Hematopoietic multipotent progenitor cell (in vitro differentiated cells): Measurements from ENCODE around the gene TLK2. TPM values are rescaled to one million over a fixed set of nuclear protein-coding genes. Genes with fewer than 3 reads are reported as not detected.
"Not testable (repeated sequence)": the region's sequence is repeated elsewhere in the genome, so short reads cannot be mapped to it uniquely, and the experiment has no call there.

Experiments
- DNase-seq, 3 donors: peaks; one replicate each; pipeline ENCODE4 v3.0.0-alpha.2; 2011 to 2015; ENCODE audit warnings: low read depth in 2 of 3, low spot score in 2 of 3
- total RNA-seq: library from RNA; depleted of rRNA; stranded (reverse); fragments of >200 nt; gene quantifications from one replicate; pipeline ENCODE4 v1.2.3, GENCODE V29; 2012

Gene TLK2
- total RNA-seq, 1 donor, result 26.7 TPM

DNA sequence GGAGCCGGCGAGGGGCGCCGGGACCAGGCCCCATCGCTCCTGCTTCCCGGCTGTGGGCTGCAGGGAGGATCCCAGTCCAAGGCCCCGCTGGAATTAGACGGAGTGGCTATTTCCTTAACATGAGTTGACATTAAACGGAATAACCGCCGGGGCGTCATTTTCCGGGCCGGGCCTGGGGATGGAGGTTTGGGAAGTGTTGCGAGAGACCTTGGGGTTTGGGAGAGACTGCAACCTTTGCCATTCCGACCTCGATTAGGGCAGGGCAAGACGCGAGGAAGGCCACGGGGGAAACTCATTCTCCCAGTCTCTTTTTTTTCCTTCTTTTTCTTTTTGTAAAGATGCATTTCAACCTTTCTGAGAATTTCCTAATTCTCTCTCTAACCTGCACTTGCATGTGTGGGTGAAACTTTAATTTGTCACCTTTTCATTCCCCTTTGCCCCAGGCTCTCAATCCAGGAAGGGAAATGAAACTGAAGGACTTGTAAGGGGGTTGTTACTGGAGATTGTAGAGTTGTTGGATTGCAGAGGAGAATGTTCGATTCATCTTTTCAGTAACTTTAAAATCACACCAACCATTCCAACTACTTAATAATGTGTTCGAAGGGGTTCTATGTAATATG lies 1.1 kb downstream of the TLK2 start:
- DNase-seq, result peak in 2 of 3 donors; percentile 4 to 5

DNA sequence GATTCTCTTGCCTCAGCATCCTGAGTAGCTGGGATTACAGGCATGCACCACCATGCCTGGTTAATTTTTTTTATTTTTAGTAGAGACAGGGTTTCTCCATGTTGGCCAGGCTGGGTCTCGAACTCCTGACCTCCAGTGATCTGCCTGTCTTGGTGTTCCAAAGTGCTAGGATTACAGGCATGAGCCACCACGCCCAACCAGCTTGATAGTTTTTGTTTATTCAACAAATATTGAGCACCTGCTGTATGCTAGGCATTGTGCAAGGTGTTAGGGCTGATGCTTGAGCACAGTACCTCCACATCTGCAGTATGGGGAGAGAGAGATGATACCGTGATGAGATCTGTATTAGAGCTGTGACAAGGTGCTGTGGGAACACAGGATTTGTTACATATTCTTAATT lies 3.9 kb downstream of the TLK2 start:
- not testable (repeated sequence) for DNase-seq

DNA sequence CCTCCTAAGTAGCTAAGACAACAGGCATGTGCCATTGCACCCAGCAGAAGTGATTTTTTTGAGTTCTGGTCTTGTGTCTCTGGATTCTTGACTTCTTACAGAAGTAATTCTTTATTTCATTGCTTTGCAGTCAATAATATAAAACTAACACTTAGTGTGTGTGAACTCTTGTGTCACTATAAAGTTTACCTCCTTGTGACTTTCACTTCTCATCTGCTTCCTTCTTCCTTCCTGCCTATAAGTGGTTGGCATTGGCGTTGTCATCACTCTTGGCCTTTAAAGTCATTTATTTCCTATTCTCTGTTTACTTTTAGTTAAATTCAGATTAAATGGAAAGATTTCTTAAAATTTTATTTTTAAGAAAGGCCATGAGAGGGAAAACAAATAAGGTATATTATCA lies 12.4 kb downstream of the TLK2 start:
- peak in 1 of 3 donors; percentile 30 for DNase-seq

DNA sequence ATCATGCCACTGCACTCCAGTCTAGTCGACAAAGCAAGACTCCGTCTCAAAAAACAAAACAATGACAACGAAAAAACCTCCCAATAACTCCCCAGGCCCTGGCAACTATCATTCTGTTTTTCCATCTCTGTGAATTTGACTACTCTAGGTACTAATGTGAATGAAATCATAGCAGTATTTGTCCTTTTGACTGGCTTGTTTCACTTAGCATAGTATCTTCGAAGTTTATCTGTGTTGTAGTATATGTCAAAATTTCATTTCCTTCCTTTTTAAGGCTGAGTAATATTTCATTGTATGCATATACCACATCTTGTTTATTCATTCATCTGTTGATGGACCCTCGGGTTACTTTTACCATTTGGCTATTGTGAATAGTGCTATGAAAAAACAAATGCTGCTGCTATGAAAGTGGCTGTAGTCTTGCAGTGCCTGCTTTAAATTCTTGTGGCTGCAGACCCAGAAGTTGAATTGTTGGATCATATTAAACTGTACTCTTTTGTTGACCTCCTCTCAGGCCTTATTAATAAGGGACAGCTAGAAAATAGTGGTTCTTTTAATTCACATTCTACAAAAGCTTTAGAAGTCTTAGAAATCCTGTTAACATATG lies 14.5 kb downstream of the TLK2 start:
- not testable (repeated sequence) for DNase-seq

DNA sequence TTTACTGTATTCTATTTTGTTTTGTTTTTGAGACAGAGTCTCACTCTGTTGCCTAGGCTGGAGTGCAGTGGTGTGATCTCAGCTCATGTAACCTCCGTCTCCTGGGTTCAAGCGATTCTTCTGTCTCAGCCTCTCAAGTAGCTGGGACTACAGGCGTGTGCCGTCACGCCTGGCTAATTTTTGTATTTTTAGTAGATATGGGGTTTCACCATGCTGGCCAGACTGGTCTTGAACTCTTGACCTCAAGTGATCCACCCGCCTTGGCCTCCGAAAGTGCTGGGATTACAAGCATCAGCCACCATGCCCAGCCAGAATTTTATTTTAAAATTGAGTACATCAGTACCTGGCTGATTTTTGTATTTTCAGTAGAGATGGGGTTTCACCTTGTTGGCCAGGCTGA lies 15.4 kb downstream of the TLK2 start:
- not testable (repeated sequence) for DNase-seq

DNA sequence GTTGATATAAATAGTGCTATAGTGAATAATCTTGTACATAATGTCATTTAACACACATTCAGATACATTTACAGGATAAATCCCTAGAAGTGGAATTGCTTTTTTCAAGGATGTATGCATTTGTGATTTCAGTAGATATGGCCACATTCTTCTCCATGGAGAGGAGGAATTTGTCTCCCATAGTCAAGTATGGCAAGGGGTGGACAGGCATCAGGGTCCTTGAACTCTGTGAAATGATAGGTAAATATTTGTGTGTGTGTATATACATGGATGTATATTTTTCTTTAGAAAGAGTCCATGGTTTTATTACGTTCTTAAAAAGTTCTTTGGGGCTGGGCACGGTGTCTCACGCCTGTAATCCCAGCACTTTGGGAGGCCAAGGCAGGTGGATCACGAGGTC lies 17.7 kb downstream of the TLK2 start:
- not testable (repeated sequence) for DNase-seq

DNA sequence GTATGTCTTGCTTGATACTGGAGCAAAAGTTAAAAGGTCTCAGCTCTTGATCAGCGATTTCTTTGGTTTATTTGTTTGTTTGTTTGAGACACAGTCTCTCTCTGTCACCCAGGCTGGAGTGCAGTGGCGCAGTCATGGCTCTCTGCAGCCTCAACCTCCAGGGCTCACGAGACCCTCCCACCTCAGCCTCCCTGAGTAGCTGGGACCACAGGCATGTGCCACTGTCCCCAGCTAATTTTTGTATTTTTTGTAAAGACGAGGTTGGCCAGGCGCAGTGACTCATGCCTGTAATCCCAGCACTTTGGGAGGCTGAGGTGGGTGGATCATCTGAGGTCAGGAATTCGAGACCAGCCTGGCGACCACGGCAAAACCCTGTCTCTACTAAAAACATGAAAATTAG lies 20.2 kb downstream of the TLK2 start:
- not testable (repeated sequence) for DNase-seq

DNA sequence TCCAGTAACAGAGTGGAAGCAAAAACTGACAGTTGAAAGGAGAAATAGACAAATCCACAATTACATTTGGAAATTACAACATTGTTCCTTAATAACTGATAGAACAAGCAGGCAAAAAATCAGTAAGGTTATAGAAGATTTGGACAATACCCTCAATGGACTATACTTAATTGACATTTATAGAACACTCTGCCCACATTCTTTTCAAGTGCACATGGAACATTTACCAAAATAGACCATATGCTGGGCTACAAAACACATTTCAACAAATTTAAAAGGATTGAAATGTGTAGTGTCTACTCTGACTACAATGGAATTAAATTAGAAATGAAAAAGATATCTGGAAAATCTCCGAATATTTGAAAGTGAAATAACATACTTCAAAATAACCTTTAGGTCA lies 21.8 kb downstream of the TLK2 start:
- not testable (repeated sequence) for DNase-seq

DNA sequence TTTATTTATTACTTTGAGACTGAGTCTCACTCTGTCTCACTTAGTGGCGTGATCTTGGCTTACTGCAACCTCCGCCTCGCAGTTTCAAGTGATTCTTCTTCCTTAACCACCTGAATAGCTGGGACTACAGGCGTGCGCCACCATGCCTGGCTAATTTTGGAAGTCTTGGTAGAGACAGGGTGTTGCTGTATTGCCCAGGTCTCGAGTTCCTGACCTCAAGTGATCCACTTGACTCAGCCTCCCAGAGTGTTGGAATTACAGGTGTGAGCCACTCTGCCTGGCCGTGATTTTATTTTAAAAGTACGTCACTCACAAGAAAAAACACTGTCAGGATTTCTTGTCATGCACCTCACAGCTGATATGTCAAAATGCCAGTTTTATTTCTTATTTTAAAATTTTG lies 26.2 kb downstream of the TLK2 start:
- not testable (repeated sequence) for DNase-seq

DNA sequence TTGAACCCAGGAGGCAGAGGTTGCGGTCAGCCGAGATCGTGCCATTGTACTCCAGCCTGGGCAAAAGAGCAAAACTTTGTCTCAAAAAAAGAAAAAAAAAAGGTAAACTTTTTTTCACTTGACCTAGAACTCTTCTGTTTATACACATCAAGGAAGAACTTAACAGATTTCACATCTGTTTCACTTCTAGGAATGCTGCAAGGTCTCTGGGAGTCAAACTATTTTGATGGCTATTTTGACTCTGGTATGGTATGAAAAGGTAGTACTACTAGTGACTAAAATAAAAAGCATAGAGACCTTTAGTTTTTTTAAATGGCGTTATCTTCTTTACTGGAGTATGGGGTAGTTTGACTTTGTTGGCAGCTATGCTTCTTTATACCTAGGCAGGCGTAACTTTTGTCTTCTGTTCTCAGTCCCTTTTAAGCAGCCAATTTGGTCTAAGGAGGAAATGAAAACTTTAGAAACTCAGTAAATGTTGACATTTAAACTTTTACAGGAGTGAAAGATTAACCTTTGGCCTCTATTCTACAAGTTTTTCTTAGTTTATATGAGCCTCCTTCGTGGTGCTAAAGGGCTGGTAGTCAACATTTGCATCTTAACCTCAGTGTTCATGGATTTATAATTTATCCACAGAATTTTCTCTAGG lies 28.7 kb downstream of the TLK2 start:
- not testable (repeated sequence) for DNase-seq

DNA sequence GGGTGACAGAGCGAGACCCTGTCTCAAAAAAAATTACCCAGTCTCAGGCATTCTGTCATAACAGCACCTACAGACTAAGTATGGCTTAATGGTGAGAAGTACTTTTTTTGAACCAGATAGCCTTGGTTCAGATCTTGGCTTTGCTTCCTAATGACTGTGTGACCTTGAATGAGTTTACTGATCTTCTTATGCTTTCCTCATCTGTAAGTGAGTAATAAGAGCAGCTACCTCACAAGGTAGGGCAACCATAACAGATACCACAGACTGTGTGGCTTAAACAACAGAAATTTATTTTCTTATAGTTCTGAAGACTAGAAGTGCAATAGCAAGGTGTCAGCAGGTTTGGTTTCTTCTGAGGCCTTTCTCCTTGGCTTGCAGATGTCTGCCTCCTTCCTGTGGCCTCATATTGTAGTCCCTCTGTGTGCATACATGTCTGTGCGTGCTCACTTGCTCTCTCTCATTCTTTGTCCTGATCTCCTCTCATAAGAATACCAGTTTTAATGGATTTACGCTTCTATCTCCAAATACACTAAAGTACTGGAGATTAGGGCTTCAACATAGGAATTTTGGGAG lies 31.7 kb downstream of the TLK2 start:
- not testable (repeated sequence) for DNase-seq

DNA sequence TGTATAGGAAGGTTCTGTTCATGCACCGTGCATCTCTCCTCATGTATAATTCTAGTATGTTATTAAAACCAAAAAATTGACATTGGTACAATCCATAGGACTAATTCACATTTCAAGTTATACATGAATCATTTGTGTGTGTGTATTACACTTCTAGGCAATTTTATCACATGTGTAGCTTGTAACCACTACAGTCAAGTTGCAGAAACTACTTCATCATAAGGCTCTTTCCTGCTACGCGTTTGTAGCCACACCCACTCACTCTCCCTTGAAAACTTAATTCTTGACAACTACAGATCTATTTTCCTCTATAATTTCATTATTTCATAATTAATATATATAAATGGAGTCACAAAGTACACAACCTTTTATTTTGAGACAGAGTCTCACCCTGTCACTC lies 32.4 kb downstream of the TLK2 start:
- DNase-seq, result not testable (repeated sequence)

DNA sequence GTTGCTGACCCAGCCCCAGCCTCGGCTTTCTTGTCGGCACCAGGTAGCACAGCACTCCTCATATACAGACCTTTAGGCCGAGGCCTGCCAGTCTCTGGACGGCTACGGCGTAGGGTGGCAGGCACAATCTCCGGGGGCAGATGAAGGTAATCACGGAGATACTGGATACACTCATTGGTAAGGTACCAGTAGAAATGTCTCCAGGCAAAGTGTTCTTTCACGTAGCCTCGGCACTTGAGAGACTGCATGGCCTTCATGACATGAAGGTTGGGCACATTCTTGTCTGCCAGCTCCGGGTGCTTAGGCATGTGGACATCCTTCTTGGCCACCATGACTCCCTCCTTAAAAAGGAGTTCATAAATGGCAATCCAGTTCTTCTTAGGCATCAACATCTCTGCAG lies 37.8 kb downstream of the TLK2 start:
- DNase-seq, result not testable (repeated sequence)

DNA sequence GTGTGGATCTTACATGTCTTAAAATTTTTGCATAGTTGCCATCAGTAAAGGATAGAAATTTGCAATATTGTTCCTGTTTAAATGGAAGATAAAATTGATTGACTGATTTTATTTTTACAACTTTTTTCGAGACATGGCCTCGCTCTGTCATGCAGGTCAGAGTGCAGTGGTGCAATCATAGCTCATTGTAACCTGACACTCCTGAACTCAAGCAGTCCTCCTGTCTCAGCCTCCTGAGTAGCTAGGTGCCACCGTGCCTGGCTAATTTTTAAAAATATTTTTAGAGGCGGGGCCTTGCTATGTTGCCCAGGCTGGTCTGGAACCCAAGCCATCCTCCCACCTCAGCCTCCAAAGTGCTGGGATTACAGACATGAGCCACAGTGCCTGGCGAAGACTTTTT lies 42.7 kb downstream of the TLK2 start:
- DNase-seq, result not testable (repeated sequence)

DNA sequence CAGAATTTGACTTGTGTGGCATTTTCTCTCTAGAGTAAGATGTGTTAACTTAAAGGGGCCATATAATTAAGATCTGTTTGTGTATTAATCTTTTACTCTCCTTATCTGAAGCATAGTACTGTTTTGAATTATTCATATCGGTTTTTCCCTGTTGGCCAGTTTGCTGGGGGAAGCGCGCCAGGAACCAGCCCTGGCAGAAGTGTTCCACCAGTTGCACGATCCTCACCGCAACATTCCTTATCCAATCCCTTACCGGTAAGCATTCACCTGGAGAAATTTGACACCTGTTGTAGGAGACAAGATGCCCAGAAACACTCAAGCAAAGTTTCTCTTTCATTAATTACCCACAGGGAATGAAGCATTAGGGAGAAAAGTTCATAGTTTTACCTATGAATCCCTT lies 45.5 kb downstream of the TLK2 start:
- not testable (repeated sequence) for DNase-seq

DNA sequence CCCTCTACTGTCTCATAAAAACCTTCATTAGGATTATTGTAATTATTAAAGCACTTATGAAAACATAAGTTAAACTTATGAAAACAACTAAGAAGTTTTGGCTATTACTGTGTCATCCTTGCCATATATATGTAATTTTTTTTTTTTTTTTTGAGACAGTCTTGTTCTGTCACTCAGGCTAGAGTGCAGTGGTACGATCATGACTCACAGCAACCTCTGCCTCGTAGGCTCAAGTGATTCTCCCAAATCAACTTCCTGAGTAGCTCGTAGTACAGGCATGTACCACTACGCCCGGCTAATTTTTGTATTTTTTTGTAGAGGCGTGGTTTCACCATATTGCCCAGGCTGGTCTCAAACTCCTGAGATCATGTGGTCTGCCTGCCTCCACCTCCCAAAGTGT lies 46.7 kb downstream of the TLK2 start:
- DNase-seq, result not testable (repeated sequence)

DNA sequence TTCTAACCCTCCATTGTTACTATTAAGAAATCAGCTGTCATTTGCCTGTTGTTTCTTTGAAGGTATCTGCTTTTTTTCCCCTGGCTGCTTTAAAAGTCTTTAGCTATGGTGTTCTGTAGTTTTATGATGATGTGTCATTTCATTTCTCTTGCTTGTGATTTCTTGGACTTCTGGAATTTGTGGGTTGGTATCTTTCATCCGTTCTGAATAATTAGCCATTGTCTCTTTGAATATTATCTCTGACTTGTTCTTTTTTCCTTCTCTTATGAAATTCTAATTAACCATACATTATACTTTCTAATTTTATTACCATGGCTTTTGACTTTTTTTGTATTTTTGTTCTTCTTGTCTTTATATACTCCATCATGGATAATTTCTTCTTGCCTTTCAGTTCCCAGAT lies 52.3 kb downstream of the TLK2 start:
- DNase-seq, result not testable (repeated sequence)

DNA sequence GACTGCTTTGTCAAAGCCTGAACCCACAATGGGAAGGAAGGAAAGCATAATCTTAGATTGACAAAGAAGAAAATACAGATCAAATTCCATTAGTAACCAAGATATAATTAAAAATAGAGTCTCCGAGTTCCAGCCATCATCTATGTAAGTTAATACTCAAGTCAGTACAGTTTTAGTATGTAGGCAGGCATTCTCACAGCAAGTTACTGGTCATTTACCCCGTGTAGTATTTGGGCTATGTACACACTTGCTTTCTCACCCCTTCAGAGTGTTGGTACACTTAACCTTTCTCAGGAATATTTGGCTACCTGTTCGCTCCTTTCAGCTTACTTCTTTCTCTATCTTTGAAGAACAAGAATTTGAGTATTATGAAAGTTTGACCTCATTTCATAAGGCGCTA lies 57.9 kb downstream of the TLK2 start:
- DNase-seq, result not testable (repeated sequence)

DNA sequence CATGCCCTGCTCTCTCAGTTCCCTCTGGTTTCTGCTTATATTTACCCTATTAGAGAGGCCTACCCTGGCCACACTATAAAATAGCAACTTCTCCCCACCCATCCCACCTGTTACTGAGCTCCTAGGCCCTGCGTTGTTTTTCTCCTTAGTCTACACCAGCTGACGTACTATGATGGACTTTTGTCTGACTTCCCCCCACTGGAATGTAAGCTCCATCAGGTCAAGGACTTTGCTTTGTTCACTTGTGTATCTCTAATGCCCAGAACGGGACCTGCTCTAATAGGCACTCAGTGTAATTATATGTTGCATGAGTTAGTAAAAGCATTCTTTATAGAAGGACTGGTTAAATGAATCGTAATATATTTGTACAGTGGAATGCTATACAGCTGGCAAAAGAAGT lies 62.4 kb downstream of the TLK2 start:
- not testable (repeated sequence) for DNase-seq

DNA sequence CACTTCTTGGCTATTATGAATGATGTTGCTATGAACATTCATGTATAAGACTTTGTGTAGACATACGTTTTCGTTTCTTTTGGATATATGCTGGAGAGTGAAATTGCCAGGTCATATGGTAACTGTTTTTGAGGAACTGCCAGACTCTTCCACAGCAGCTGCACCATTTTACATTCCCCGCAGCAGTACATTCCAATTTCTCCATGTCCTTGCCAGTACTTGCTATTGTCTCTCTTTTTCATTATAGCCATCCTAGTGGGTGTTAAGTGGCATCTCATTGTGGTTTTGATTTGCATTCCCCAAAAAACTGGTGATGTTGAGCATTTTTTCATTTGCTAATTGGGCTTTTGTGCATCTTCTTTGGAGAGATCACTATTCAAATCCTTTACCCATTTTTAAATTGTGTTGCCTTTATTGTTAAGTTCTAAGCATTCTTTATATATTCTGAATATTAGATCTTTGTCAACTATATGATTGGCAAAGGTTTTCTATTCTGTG lies 64.7 kb downstream of the TLK2 start:
- DNase-seq, result not testable (repeated sequence)

DNA sequence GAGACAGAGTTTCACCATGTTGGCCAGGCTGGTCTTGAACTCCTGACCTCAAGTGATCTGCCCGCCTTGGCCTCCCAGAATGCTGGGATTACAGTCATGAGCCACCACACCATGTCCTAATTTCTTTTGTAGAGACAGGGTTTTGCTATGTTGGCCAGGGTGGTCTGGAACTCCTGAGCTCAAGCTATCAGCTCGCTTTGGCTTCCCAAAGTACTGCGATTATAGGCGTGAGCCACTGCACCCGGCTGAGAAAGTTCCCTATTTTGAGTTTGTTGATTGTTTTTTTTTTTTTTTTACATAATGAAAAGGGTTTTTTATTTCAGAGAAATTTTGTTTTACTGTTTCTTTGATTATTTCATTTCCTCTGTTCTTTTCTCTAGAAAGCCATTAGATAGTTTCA lies 67.4 kb downstream of the TLK2 start:
- peak in 2 of 3 donors; percentile 14 to 45 for DNase-seq
